AG09319 (cell line): ENCODE data around the gene PGLYRP1.

ENCODE experiments used
- DNase-seq: peaks from one replicate; pipeline ENCODE4 v3.0.0-alpha.2; 2010; ENCODE audit warnings: low read depth; ENCODE audit errors: extremely low read depth
- CTCF ChIP-seq: IDR thresholded peaks from 2 replicates; pipeline ENCODE4 v1.5.1; 2011; ENCODE audit warnings: low read depth, mild to moderate bottlenecking, inconsistent platforms, low read length, moderate library complexity

Gene PGLYRP1

GRCh38 chr19:45985321-45985720, 37.5 kb downstream of the PGLYRP1 start:
- no peak for DNase-seq
- TF ChIP-seq CTCF, result no peak

GRCh38 chr19:45981350-45981749, 41.5 kb downstream of the PGLYRP1 start:
- no peak for DNase-seq

GRCh38 chr19:45978156-45978555, 44.7 kb downstream of the PGLYRP1 start:
- no peak for DNase-seq

More at GRCh38 chr19:45981350-45981749, 41.5 kb downstream of the PGLYRP1 start:
- no peak for TF ChIP-seq CTCF

GRCh38 chr19:45976178-45976577, 46.7 kb downstream of the PGLYRP1 start:
- TF ChIP-seq CTCF, result no peak
- no peak for DNase-seq

More at GRCh38 chr19:45978156-45978555, 44.7 kb downstream of the PGLYRP1 start:
- TF ChIP-seq CTCF, result no peak

GRCh38 chr19:45975306-45976070, 47.4 kb downstream of the PGLYRP1 start:
- no peak for TF ChIP-seq CTCF
- no peak for DNase-seq

GRCh38 chr19:45973553-45974338, 49.1 kb downstream of the PGLYRP1 start, which contains the start of gene NOVA2:
NOVA2 (minus strand) TSS chr19:45973865; CDS start chr19:45973351, 514 bp downstream.
- DNase-seq, result no peak
- no peak for TF ChIP-seq CTCF
